ENCODE data around the gene ABHD13. TPM values are rescaled to one million over a fixed set of nuclear protein-coding genes. Genes with fewer than 3 reads are reported as not detected.

ABHD13 gene
- total RNA-seq, 1 experiment from 2014 or later: 9.9 TPM

DNA sequence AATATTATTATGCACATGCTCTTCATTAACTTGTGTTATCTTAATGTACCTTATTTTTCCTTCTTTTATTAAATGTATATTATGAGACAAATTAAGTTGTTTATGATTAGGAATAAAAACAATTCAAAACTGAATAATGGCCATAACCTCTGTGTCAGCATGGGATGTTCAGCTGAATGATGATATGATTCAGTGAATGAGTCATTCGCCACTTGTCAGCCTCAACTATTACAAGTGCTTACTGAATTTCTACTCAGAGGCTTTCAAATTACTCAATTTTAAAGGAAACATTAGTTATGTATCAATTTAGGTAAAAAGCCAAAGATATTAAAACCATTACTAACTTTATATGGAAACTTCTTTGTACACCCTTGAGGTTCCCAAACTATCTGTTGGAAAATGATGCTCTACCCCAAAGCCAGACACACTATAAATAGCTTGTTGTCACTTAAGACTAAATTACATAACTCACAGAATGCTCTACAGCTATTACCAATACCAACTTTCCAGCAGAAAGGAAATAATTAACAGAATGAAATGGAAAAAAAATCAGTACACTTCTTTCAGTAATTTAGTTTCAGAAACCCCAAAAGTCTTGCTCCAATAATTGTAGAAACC lies 17.3 kb upstream of the ABHD13 start:
- Mint-ChIP-seq H3K9me3 (ENCODE audit: unreplicated experiment) (no peaks in the 10 kb centered on the region), H3K4me1 (ENCODE audit: low read depth, unreplicated experiment) (no peaks in the 10 kb centered on the region), H3K27ac (ENCODE audit: unreplicated experiment) (no peak overlapping the region), H3K27me3 (ENCODE audit: insufficient read depth, unreplicated experiment) (peaks cover 4% of the 10 kb centered on the region), H3K36me3 (ENCODE audit: insufficient read depth, unreplicated experiment) (no peaks in the 10 kb centered on the region), H3K4me3 (ENCODE audit: unreplicated experiment) (no peak overlapping the region)
- no peak for DNase-seq
- no peaks in the 10 kb centered on the region; the same call in 1 of the 2 replicates for H3K36me3 ChIP-seq (ENCODE audit: control insufficient read depth, insufficient read depth, low read length)
- H3K27me3 ChIP-seq (replicated peaks; ENCODE audit: control insufficient read depth, insufficient read depth, low read length): no peaks in the 10 kb centered on the region
- H3K4me3 ChIP-seq (ENCODE audit: low read depth, low read length): no peak overlapping the region
- ChIA-PET POLR2A (no interaction called here), CTCF (no interaction called here)
- no peaks in the 10 kb centered on the region for H3K4me1 ChIP-seq
- no TSS peak for BruUV-seq (replicated peaks)
- H3K9me3 ChIP-seq: no peaks in the 10 kb centered on the region
- no peak for TF ChIP-seq CTCF (IDR thresholded peaks at IDR 0.05; ENCODE audit: insufficient read depth in 1 of 2, low read depth in 1 of 2, low read length in 1 of 2, severe bottlenecking in 1 of 2, unreplicated experiment in 1 of 2)
- intact Hi-C loops (cut with micrococcal nuclease; ENCODE audit: unreplicated experiment): no loop called here

- no peak overlapping the region for H3K4me3 ChIP-seq (ENCODE audit: low read depth, low read length)
- H3K36me3 ChIP-seq (ENCODE audit: control insufficient read depth, insufficient read depth, low read length): no peaks in the 10 kb centered on the region
- no peak for DNase-seq
- no peak overlapping the region for H3K4me3 Mint-ChIP-seq (ENCODE audit: unreplicated experiment)
- no peaks in the 10 kb centered on the region for H3K27me3 Mint-ChIP-seq (ENCODE audit: insufficient read depth, unreplicated experiment)
- peaks cover 12% of the 10 kb centered on the region for H3K36me3 Mint-ChIP-seq (ENCODE audit: insufficient read depth, unreplicated experiment)
- no TSS peak for BruUV-seq (replicated peaks)
- H3K4me1 Mint-ChIP-seq (ENCODE audit: low read depth, unreplicated experiment): peaks cover 7% of the 10 kb centered on the region
- POLR2A ChIA-PET: no interaction called here
- H3K9me3 Mint-ChIP-seq (ENCODE audit: unreplicated experiment): no peaks in the 10 kb centered on the region
- intact Hi-C loops (cut with micrococcal nuclease; ENCODE audit: unreplicated experiment): no loop called here
- H3K27ac Mint-ChIP-seq (ENCODE audit: unreplicated experiment): no peak overlapping the region
- H3K9me3 ChIP-seq: 0 out of 2 replicates have a peak, but pooled peaks cover 2% of the 10 kb centered on the region
- no peak for TF ChIP-seq CTCF (IDR thresholded peaks at IDR 0.05; ENCODE audit: insufficient read depth in 1 of 2, low read depth in 1 of 2, low read length in 1 of 2, severe bottlenecking in 1 of 2, unreplicated experiment in 1 of 2)
- H3K4me1 ChIP-seq: no peaks in the 10 kb centered on the region
- H3K27me3 ChIP-seq (replicated peaks; ENCODE audit: control insufficient read depth, insufficient read depth, low read length): no peaks in the 10 kb centered on the region
- CTCF ChIA-PET: no interaction called here
Measured at GRCh38 chr13:108210551-108210950, 7.6 kb upstream of the ABHD13 start.

DNA sequence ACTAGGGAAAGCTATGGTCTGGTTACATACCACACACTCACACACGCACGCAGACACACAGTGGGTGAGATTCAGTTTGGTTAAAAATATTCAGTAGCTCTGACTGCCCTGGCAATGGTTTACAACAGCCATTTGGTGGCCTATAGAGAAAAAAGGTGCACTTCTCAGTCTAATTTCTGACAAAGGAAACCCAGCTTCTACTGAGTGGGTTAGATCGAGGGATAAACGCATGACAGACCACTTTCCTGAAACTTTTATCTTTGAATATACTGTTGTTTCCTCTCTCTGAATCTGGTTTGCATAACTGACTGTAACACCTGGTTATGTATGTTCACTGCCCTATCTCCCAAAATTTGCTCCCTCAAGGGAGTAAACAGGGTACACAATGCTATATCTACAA lies 5.3 kb upstream of the ABHD13 start:
- DNase-seq: no peak
- Mint-ChIP-seq H3K4me1 (ENCODE audit: low read depth, unreplicated experiment) (peaks cover 7% of the 10 kb centered on the region), H3K9me3 (ENCODE audit: unreplicated experiment) (no peaks in the 10 kb centered on the region), H3K27ac (ENCODE audit: unreplicated experiment) (no peak overlapping the region), H3K27me3 (ENCODE audit: insufficient read depth, unreplicated experiment) (no peaks in the 10 kb centered on the region), H3K36me3 (ENCODE audit: insufficient read depth, unreplicated experiment) (peaks cover 13% of the 10 kb centered on the region), H3K4me3 (ENCODE audit: unreplicated experiment) (no peak overlapping the region)
- Histone ChIP-seq H3K27me3 (replicated peaks; ENCODE audit: control insufficient read depth, insufficient read depth, low read length) (no peaks in the 10 kb centered on the region), H3K4me3 (ENCODE audit: low read depth, low read length) (no peak overlapping the region), H3K9me3 (no peaks in the 10 kb centered on the region), H3K4me1 (0 out of 2 replicates have a peak, but pooled peaks cover 8% of the 10 kb centered on the region), H3K36me3 (ENCODE audit: control insufficient read depth, insufficient read depth, low read length) (no peaks in the 10 kb centered on the region)
- POLR2A ChIA-PET: no interaction called here
- intact Hi-C loops (cut with micrococcal nuclease; ENCODE audit: unreplicated experiment): no loop called here
- TF ChIP-seq CTCF (IDR thresholded peaks at IDR 0.05; ENCODE audit: insufficient read depth in 1 of 2, low read depth in 1 of 2, low read length in 1 of 2, severe bottlenecking in 1 of 2, unreplicated experiment in 1 of 2): no peak
- CTCF ChIA-PET: no interaction called here
- no TSS peak for BruUV-seq (replicated peaks)
